Stimulated activated CD8-positive, alpha-beta memory T cell treated with anti-CD3 and anti-CD28 coated beads, Interleukin-2, amount 100 ng/mL, for 48 hours (primary cell): ENCODE measurements around the gene CCNL2.
"Not testable (repeated sequence)": the region's sequence is repeated elsewhere in the genome, so short reads cannot be mapped to it uniquely, and the experiment has no call there.

ENCODE experiments used
- DNase-seq, 2 donors: peaks; one replicate each; pipeline ENCODE4 v3.0.0-alpha.2; 2020; ENCODE audit warnings: low read depth in 2 of 2

The CCNL2 gene

GRCh38 chr1:1399872-1400575, 889 bp upstream of the CCNL2 start:
- no peak for DNase-seq

- no peak for DNase-seq
These were observed 403 bp downstream of the CCNL2 start for GRCh38 chr1:1398677-1399186.

DNA sequence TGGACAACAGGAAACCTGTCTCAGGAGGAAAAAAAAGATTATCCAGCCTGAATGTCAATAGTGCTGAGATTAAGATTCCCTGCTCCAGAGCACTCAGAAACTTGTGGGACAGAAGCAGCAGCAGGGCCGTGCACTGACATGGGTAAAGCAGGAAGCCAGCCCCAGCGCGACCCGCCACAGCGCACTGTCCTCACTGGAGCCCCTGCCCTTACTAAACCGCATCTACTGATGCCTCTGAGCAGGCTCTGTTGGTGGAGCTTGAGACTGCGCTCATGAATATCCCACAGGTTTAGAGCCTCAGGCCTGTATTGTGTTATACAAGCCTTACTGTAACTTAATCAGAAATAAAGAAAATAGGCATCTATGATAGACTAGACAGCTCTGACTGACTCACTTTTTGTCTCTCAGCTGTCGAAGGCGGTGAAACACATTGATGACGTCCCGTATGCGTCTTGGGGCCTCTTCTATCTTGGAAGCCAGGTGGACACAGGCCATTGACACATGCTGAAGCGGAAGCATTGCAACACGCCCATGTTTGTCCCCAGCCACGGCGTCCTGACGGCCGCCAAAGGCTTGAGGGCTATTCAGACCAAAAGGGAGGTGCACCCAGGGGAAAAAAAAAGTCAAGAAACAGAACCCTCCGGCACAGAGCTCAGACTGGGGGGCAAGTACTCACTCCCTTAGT, 1.2 kb downstream of the CCNL2 start:
- no peak for DNase-seq

- DNase-seq = no peak
These were observed 4.0 kb downstream of the CCNL2 start for GRCh38 chr1:1395166-1395565.

DNA sequence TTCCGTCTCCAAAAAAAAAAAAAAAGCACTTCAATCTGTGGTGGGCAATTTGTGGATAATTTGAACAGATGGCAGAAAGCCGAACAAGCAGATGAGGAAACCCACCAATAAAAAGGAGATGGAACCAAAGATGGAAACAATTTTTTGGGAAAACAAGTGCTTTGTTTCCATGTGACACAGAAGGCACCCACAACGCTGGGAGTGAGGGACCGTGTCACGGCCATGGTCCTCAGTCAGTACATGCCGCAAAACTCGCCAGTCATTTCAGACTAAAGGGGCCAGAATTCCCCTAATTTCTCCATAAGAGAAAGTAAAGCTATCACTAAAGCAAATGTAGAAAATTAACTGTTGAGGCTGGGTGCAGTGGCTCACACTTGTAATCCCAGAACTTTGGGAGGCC, 5.0 kb downstream of the CCNL2 start:
- DNase-seq = no peak

- DNase-seq = no peak
These were observed 5.7 kb downstream of the CCNL2 start for GRCh38 chr1:1393428-1393827.

GRCh38 chr1:1393014-1393413, 6.1 kb downstream of the CCNL2 start:
- no peak for DNase-seq

- DNase-seq = no peak
These were observed 7.9 kb downstream of the CCNL2 start for GRCh38 chr1:1391225-1391624.

DNA sequence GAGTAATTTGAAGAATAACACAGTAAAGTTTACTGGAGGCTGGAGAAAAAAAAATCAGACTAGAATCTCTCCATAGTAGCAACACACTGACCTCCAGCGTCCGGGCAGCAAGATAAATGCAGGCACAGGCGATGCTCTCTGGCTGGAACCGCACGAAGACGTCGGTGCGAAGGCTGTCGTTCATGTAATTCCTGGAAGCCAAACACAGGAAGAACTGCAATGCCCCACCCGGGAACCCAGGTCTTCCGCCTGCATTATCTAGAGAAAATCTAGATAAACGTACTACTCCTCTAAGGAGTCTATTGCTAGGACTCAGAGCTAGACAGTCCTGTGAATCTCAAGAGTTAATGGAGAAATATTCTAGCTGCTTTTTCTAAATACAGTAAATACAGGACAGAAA, 8.5 kb downstream of the CCNL2 start:
- DNase-seq = no peak

DNA sequence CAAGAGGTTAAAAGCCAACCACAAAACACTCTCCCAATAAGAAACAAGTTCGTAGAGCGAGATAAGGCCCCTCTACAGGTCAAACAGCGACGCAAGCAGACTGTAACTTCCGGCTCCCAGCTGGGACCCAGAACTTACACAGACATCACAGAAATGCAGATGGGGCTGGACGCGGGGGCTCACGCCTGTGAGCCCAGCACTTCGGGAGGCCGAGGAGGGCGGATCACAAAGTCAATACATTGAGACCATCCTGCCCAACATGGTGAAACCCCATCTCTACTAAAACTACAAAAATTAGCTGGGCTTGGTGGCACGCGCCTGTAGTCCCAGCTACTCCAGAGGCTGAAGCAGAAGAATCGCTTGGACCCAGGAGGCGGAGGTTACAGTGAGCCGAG, 11.1 kb downstream of the CCNL2 start:
- no peak for DNase-seq

DNA sequence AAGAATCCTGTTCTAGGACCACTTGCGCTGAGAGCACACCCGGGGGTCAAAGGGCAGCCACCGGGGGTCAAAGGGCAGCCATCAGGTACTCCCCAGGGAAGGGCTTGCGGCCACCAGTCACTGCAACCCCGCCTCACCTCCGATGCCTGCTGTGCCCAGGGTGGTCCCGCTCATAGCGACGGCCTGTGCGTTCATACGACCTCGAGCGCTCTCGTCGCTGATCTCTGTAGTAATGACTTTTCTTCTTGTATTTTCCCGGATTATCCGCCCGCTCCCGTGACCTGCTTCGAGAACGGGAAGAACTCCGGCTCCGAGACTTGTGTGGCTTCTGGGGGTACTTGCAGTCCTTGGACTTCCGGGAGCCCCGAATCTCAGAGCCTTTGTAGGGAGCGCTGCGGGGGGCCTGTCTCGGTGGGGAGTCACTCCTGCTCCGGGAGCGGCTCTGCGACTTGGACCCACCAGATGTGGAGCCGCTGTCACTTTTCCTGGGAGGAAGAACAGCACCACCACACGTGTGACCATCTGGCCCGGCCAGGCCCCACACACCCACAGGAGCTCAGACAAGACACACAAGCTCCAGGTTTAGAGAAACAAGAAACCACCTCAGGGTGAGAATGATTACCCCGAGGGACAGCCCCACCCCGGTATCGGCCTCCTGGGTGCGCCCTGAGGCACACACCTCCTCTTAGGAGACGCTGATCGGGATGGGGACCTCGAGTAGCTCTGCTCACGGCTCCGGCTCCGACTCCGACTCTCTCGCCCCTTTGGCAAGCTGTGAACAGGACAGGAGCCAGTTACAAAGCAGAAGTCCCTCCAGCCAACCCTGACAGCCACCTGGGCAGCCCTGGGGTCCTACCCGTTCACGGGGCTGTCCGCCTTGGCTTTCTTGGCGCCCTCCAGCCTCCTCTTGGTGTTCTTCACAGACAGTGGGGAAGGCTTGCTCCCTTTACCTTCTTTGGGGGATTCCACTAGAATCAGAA, 11.7 kb downstream of the CCNL2 start:
- DNase-seq = no peak

GRCh38 chr1:1385931-1386330, 13.2 kb downstream of the CCNL2 start:
- DNase-seq = no peak

DNA sequence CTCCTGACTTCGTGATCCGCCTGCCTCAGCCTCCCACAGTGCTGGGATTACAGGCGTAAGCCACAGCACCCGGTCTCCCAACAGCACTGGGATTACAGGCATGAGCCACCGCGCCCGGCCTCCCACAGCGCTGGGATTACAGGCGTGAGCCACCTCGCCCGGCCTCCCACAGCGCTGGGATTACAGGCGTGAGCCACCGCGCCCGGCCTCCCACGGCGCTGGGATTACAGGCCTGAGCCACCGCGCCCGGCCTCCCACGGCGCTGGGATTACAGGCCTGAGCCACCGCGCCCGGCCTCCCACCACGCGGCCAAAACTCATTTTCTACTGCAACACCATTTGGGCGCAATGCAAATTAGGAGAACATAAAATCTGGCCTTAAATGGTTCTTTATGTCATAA, 13.8 kb downstream of the CCNL2 start:
- DNase-seq = not testable (repeated sequence)

DNA sequence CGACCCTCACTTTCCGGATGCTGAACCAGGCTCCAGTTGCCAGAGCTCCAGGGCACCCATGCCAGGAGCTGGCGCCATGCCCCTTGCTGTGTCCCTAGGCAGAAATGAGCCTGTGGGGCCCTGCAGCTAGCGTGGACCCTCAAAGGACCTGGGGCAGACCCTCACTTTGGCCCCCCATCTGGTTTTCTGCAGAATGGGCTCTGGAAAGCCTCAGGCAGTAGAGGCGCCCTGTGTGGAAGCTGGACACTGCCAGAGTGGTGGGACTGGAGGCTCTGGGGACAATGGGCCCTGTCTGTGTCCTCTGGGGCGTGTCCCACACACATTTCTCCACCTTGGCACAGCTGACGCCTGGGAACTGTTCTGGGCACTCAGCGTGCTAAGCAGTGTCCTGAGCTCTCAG, 17.8 kb downstream of the CCNL2 start:
- DNase-seq = no peak

GRCh38 chr1:1380860-1381259, 18.3 kb downstream of the CCNL2 start:
- DNase-seq = no peak

DNA sequence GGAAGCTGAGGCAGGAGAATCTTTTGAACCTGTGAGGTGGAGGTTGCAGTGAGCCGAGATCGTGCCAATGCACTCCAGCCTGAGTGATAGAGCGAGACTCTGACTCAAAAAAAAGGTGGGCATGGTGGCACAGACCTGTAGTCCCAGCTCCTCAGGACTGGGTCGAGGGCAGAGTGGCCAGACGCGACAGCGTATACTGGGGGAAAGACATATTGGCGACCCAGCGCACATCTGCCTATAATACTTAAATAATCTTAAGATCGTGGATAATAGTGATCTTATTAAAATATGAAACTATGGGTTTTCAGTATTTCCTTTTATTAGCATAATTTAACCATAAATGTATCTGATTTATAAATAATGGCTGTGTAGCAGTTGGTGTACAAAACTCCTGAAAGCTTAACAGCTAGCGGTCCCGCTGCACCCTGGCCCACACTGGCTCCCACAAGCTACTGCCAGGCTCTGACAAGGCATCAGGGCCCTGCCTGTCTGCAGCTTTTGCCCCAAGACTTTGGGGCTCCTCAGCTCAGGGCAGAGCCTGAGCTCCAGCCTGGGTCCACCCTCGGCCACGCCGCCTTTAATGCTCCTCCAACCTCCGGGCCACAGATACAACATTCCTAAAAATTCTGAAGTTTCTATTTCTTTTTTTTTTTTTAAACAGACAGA, 21.5 kb downstream of the CCNL2 start:
- no peak for DNase-seq

DNA sequence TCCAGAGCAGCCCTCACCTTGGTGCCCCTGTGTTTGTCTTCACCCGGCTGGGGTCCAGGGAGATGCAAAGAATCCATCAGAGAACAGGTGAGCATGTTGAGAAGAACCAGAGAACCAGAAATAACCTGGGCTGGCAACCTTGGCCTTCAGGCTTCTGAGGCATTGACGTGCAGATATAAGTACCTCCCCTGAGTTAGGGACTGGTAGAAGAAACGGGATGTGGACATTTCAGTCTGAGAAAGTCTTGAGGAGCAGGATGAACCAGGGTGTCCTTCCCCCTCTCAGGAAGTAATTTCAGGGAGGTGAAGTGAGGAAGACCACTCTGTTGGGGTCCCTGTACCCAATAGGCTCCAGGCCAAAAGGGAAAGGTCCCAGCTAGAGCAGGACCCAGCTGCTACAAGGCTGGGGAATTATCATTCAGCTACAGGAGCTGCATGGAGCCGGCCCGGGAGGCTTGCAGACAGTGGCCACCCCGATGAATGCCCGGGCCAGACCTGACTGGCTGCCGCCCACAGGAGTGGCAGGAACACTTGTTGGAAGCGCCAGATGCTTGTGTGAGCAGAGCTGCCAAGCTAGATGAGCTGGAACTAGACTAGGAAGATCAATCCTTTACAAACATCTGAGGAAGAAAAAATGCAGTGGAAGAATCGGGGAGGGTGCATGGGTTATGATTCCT, 22.4 kb downstream of the CCNL2 start:
- no peak for DNase-seq

GRCh38 chr1:1374929-1375662, 24.0 kb downstream of the CCNL2 start, which contains the start of gene AURKAIP1:
Gene AURKAIP1 (minus strand): TSS chr1:1375207. CDS start chr1:1374756, 451 bp downstream.
- peak; percentile 90 to 92 for DNase-seq

DNA sequence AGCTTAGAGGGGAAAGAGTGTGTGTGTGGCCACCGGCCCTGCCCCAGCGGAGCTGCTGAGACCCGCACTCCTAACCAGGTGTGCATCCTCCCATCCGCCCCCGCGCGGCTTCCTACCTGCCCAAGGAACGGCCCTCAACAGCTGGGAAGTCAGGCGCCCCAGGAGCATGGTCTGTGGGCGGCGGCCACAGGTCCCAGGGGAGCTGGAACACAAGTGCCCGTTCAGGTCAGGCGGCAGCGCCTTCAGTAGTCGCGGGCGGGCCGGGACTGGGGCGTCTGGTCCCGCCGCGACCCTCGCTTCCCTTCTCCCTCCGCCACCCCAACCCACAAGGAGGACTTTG, 24.6 kb downstream of the CCNL2 start:
- no peak for DNase-seq

- no peak for DNase-seq
These were observed 25.1 kb downstream of the CCNL2 start for GRCh38 chr1:1373815-1374588.
